GM18868 (cell line): ENCODE data around the gene SMARCC2.
"Not testable (repeated sequence)": the region's sequence is repeated elsewhere in the genome, so short reads cannot be mapped to it uniquely, and the experiment has no call there.

Source experiments
- ATAC-seq: cut with Tn5 transposase; IDR thresholded peaks from one replicate; pipeline ENCODE4 v1.9.1; 2021; ENCODE audit warnings: mild to moderate bottlenecking, moderate library complexity; ENCODE audit not compliant: unreplicated experiment

Gene SMARCC2

DNA sequence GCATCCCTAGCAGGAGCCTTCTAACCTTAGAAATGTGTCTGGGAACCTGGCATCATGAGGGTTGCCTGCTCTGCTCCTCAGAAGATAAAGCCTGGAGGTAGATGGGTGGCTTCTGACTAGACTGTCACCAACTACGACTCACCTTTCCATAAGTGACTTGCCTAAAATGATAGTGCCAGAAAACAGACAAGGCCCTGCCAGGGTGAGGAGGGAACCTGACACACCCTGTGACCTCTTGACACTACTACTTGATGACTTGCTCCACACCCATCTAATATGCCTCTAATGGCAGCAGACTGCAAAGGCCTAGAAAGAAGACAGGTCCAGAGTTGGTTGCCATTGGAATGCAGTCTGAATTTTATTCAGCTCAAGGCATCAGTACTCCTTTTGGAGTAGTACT lies 23.1 kb upstream of the SMARCC2 start:
- no peak for ATAC-seq

DNA sequence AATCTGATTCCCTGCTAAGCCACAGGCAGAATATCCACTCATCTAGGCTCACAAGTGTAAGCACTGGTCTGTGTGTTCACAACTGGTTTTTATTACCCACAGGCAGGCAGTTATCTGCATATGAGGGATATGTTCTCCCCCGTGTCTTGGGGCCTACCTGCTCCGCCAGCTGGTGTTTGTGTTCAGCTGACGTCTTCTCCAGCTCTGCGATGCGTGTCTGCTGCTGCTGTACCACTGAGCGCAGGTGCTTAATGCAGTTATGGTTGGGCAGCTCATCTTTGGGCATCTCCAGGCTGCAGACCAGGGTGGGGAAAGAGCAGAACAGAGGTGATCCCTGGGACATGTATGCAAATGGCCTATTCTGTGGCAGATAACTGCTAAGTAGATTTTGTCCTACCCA lies 18.7 kb upstream of the SMARCC2 start:
- no peak for ATAC-seq

DNA sequence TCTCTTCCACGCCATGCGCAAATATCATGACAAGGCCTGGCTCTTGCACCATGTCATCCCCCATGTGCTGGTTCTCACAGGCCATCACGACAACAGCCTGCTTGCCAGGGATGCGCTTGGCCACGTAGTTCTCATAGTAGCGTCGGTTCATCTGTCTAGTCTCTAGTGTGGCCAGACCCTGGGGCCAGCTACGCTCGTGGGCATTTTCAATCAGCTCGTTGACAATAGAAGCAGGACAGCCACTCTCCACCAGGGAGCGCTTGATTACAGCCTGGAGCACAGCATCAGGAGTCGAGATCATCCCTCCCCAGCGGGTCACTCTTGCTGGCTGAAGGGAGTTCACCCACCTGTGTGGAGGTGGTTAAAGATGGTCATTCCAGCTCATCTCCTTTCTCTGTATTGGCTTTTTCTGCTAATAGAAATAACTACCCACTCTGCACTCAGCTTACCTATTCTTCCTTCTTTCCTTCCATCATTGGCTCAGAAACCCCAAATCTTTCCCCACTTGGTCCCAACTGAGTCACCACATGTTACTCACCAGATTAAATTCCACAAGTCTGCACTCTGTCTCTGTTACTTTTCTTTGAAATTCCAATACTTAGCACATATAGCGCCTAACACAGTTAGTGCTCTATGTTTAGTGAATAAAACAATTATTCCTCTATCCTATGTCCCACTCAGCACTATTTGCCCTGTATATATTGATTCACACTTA lies 17.3 kb upstream of the SMARCC2 start:
- ATAC-seq: peak; percentile 53

DNA sequence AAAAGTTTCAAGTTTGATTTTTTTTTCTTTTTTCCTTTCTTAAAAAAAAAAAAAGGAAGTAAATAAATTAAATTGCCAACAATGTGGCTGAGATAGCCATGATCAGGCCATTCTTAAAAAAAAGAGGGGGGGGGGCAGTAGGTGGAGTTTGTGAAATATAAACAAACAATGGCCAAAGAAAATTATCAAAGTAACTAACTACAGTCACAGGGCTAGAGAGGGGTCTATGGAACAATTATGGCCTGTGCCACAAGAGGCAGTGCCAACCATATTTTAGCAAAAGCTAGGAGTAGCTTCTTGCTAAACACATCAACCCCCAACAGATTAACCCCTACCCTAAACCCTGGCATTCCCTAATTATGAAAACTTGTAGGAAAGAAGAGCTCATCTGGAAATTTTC lies 16.2 kb upstream of the SMARCC2 start:
- ATAC-seq: no peak

DNA sequence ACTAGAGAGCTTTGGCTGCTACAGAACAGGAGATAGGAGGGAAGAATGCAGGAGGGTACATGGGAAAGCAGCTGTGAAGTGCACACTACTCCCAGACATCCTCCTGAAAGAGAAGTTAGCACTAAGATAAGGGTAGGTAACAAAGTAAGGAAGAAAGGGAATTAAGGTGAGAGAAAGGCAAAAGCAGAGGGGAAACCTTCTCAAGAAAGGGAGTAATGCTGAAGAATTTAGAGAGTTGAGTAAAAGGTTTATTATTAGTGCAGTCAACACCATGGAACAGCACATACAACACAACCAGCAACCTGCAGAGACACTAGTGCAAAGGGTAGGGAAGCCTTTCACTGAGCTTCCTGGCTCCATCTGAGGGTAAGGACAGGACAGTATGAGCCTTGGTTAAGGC lies 15.0 kb upstream of the SMARCC2 start:
- no peak for ATAC-seq

DNA sequence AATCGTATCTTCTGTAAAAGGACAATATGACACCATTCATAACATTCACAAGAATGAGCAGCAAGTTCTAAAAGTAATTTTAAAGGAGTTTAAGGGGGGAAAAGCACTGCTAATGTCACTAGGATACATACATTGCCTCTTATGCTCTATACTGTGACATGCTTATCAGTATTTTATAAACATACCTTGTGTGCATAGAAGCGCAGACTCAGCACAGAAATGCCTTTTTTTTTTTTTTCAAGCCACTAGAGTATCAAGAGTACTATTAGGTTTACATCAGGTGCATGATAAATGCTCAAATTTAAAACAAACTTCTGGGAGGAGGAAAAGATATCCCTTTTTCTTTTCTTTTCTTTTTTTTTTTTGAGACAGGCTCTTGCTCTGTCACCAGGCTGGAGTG lies 13.6 kb upstream of the SMARCC2 start:
- no peak for ATAC-seq

DNA sequence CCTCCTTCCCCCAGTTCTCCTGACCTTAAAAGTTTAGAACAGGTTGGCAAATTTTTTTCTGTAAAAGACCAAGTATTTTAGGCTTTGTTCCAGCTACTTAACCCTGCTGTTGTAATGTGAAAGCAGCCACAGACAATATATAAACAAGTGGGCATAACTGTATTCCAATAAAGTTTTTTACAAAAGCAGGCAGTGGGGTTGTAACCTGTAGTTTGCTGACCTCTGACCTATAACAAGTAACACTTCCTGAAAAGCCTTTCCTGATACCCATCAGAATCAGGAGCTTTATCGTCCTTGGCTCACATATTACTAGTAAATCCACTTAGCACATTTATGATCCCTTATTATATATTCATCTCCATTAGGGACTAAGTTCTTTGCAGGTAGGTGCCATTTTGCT lies 13.1 kb upstream of the SMARCC2 start:
- no peak for ATAC-seq

DNA sequence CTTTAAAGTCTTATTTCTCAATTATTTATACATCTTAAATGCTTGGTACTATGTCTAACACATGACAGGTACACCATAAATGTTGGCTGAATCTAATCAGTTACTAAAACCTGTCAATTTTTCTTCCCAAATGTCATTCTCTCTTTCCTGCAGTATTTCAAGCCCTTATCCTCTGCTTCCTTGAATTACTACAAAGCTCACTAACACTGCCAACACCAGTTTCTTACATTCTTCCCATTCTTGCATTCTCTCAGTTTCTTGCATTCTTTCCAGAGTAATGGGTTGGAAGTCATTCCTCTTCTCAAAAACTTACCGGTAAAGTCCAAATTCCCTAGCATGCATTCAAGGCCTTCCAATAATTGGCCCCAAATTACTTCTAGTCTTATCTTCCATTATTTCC lies 9.6 kb upstream of the SMARCC2 start:
- no peak for ATAC-seq

DNA sequence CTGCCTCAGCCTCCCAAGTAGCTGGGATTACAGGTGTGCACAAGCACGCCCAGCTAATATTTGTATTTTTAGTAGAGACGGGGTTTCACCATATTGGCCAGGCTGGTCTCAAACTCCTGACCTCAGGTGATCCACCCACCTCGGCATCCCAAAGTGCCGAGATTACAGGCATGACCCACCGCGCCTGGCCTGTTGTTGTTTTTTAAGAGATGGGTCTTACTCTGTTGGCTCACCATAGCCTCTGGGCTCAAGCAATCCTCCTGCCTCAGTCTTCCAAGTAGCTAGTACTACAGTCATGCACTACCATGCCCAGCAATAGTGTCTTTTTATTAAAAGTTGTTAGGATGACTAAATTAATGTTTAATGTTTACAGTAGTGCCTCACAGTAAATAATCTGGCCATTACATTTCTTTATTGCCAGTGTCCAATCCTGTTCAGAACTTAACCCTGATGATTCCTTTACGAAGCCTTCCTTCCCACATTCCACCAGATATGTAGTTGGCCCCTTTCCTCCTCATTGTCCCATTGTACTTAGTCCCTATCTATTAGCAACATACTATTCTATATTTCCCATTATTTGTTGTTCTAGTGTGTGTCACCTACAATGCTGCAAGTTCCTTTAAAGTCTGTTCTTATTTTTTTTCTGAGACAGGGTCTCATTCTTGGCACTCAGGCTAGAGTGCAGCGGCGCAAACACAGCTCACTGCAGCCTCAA lies 8.8 kb upstream of the SMARCC2 start:
- no peak for ATAC-seq

DNA sequence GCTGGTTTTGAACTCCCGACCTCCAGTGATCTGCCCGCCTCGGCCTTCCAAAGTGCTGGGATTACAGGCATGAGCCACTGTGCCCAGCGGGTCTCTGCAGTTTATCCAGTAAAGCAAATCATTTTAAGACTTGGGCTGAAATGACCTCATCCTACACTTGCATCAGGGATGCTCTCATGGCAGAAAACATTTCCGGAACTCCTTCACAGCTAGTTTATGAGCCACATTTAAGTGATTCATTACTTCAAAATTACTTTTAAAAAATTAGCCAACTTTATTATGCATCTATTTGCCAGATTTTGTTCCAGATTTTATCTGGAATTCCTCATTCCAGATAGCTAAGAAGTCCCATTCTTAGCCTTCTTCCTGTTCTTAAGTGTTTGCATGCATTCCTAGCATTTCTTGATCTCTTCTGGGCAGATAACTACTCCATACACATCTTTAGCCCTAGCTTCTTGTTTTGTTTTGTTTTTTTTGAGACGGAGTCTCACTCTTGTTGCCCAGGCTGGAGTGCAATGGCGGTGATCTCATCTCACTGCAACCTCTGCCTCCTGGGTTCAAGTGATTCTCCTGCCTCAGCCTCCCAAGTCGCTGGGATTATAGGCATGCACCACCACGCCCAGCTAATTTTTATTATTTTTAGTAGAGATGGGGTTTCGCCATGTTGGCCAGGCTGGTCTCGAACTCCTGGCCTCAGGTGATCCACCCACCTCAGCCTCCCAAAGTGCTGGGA lies 7.7 kb upstream of the SMARCC2 start:
- ATAC-seq: not testable (repeated sequence)

DNA sequence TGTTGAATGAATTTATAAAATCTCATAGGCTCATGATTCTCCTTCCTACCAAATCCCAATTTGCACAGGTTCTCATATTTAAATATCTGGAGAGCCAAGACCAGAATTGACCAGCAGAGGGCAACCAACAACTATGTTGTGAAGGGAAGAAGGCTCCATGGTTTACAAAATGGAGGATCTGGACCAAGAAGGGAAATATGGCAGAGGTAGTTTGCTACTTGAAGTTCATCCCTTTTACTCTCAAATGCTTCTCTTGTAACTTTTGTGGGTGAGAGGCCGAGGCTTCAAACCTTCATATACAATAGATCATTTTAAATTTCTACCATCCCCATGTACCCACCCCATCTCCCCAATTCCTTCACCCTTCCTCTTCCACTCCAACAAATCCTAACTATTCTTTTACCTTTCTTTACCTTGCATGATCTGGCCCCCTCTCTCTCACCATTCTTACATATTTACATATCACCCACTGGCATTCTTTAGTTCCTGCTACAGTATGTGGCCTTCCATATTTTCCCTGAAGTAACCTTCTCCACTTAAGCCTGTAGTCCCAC lies 3.8 kb upstream of the SMARCC2 start:
- ATAC-seq: no peak

DNA sequence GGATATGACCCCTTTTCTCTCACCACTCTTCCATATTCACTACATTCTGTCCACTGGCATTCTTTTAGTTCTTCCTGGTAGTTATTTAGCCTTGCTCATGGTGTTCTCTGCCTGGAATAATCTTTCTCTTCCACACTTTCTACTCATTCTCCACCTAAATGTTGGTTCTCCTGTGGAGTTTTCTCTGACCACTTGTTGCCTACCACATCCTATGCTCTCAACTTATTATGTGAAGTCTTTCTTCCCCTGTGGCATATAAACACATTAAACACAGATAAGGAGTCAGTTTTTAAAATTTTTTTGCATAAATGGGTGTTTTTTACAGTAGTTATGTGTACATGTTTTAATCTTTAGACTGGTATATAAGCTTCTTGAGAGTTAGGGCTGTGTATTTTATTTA lies 3.3 kb upstream of the SMARCC2 start:
- no peak for ATAC-seq

DNA sequence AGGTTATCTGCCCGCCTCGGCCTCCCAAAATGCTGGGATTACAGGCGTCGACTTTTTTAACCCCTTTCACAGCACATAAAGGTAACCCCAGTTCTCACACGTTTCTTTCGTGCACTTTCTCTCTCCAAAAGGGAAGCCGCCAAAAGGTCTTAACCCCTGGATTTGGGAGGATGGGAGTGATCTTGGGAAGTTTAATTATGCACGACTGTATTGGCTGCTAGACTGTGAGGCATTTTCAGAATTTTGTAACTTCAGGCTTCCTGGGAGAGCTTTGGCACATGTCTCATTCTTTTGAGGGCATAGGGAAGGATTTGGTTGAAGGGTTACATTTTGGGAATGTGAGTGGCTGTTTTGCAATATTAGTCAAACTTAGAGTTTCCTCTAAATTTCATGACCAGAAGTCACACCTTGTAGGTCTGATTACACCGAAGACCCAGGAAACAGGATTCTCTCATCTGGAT lies 1.4 kb upstream of the SMARCC2 start:
- ATAC-seq: no peak

DNA sequence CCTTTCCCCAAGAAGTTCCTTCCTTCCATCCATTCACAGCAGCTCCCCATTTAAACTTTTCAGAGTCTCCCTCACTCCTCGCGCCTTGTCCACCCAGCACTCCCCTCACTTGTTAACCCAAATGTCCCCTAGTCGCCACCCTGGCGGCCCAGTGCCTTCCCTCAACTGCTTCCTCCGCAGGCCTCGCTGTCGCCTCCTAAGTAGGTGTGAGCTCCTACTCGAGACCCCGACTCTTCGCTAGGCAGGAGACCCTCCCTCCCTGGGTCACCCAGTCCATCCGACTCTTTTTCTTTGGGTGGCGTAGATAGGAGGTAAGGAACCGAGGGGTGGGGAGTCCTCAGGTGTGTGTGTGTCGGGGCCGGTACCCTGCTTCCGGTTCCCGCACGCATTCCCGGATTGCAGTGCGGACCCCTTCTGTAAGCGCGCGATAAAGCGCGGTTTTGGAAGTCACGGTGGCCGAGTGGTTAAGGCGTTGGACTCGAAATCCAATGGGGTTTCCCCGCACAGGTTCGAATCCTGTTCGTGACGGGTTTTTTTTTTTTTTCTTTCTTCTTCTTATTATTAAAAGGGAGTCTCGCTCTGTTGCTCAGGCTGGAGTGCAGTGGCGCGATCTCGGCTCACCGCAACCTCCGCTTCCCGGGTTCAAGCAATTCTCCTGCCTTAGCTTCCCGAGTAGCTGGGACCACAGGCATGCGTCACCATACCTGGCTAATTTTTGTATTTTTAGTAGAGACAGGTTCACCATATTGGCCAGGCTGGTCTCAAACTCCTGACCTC lies 823 bp upstream of the SMARCC2 start:
- ATAC-seq: peak; percentile 56

DNA sequence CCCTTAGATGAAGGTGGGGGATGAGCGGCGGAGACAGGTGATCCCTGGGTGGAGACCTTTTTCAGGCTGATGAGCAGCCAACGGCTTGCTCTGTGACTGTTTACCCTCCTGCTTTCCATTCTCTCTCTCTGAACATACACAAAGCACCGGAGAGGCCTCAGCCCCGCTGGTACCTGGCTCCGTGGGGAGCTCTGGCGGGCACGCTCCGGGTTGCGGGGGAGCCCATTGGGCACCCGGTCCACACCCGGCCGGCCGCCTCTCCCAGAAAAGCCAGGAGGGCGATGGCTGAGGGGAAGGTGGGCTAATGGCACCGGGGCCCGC lies 545 bp downstream of the SMARCC2 start:
- ATAC-seq: no peak

DNA sequence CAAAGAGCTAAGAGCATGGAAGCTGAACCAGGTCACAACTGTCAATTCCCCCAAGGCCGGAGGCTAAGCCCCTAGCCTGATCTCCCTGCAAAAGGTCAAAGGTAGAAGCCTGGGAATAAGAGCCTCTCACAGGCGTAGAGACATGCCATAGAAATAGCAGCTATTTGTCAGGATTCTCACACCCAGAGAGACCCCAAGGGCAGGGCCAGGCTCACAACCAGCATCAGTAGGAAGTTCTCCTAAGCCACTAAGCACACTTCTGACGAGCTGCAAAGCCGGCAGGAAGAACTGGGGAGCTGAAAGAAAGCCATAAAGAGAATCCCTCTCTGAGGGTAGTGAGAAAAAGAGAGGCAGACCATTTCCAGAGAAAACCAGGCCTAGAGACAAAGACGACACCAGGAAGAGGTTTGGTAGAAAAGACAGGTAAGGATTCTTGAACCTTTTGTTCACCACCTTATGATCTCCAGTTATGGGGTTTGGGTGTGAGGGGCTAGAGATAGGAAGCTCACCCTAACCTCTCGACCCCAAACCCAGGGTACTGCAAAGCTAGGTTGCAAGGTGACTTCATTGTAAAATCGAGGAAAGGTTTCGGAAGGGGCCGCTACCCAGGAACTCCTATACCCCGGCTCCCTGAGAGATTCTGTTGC lies 1.0 kb downstream of the SMARCC2 start:
- ATAC-seq: no peak

DNA sequence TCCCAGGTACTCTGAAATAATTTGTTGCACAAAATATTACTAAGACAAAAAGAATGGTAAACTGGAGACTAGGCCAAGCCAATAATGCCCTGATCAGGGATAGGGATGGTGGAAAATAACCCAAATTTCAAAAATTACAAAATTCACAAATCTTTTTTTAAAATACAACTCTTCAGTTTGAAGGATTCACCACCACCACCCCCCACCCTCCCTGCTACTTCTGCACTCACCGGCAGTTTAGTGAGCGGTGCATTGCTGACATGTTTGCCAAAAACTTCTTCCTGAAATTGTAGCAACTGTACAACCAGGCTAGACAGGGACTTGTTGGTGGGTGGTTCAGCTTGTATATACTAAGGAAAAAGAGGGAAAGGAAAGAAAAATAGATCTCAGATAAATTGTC lies 2.3 kb downstream of the SMARCC2 start:
- no peak for ATAC-seq

DNA sequence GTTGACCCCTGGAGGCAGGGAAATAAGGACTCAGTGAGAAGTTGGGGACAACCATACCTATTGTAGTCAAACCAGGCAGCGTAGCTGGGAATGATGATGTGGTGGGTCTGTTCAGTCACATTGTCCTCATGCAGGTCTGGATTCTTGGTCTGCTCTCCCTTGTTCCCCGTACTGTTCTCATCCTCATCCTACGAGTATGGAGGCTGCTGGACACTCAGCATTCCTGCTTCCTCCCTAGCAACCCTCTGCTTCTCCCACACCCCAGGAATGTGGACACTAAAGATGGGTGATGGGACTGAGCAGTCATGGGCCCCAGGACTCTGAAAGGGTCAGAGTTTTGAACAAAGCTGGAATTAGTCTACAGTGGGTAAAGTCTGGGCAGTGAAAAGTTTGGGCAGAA lies 10.9 kb downstream of the SMARCC2 start:
- no peak for ATAC-seq

DNA sequence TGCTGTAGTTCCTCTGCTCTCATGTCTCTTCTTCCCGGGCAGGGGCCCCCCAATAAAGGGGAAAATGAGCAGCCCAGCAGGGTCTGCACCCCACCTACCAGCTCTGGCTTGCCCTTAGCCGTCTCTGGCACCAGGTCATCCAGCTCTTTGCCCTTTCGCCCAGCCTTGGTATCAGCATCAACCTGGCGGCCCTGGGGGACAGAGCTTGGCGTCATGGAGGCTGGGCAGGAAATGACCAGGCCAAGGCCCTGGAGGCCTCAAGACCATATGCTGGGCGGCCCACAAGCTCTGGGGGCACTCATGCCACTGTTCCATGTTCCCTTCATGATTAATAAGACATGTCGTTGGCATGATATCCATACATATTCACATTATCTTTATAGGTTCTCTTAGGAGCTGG lies 16.4 kb downstream of the SMARCC2 start:
- ATAC-seq: no peak

DNA sequence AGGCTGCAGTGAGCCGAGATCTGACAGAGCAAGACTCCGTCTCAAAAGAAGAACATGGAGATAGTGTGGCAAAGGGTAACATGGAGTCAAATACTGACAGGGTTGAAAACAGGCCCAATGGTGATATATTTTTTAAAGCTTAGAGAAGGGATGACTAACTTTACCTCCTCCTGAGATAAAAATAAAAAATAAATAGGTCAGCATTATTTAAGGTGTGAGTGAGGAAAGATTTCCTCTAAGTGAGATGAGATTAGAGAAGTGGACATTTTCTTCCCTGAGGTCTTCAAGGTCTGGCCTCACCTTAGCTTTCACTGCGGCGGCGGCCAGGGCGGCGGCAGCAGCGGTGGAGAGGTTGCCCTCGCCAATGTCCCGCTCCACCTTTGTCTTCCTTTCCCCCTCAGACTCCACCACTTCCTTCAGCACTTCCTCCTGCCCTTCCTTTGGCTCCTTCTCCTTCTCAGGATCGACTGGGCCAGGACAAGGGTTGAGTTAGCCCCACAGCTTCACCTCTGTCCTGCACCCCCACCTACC lies 20.0 kb downstream of the SMARCC2 start:
- ATAC-seq: no peak
